SU-DHL-6 (cell line): ENCODE measurements around the gene KCNK6.

Experiments
- CTCF ChIP-seq: fragments of 200-600 bp; sonication (generic); IDR thresholded peaks from one replicate; pipeline ENCODE4 v1.5.1; 2017; ENCODE audit warnings: antibody characterized with exemption, mild to moderate bottlenecking, low read length, moderate library complexity; ENCODE audit not compliant: insufficient read depth, poor library complexity, severe bottlenecking
- EZH2phosphoT487 ChIP-seq: fragments of 200-600 bp; sonication (generic), shearing (Covaris generic); conservative IDR thresholded peaks from 2 replicates; pipeline ENCODE4 v1.6.1; 2018; ENCODE audit warnings: mild to moderate bottlenecking, antibody characterized with exemption, low read length, moderate library complexity, mixed read lengths

DNA sequence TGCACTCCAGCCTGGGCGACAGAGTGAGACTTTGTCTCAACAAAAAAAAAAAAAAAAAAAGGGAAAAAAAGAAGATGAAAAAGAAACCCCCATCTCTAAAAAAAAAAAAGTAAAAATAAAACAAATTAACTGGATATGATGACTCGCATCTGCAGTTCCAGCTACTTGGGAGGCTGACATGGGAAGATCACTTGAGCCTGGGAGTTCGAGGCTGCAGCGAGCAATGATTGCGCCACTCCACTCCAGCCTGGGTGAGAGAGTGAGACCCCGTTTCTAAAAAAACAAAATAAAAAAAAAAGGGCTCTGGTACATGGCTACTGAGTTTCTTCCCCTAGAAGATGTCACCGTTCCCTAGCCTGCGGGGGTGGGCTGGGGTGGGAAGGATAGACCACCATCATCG, 13.6 kb downstream of the KCNK6 start:
- no peak for TF ChIP-seq CTCF
- TF ChIP-seq EZH2phosphoT487, result no peak
